ENCODE measurements around the gene OR10V1.

- TF ChIP-seq CTCF (IDR thresholded peaks at IDR 0.05) (no peak), POLR2A (IDR thresholded peaks at IDR 0.05) (no peak), POLR2AphosphoS5 (IDR thresholded peaks at IDR 0.05) (no peak)
These were observed 42.2 kb downstream of the OR10V1 start for GRCh38 chr11:59671471-59671870.
